ENCODE results near the gene CHST8. TPM values are rescaled to one million over a fixed set of nuclear protein-coding genes. Genes with fewer than 3 reads are reported as not detected.

The CHST8 gene
- total RNA-seq, 1 donor, result not detected

GRCh38 chr19:33772858-33773180 lies 151.1 kb downstream of the CHST8 start:
- no peak overlapping the region for H3K4me3 ChIP-seq (ENCODE audit: insufficient read depth, low read length)
- peaks cover 14% of the 10 kb centered on the region for H3K27me3 ChIP-seq (ENCODE audit: insufficient read depth, low read length)
- no peaks in the 10 kb centered on the region for H3K9me3 ChIP-seq (ENCODE audit: low read depth, low read length)
- peak; percentile 77 for DNase-seq (ENCODE audit: insufficient read length, low spot score, missing footprints)
- peaks cover 5% of the 10 kb centered on the region for H4K20me1 ChIP-seq (ENCODE audit: insufficient read depth, low read length)
- H3K27ac ChIP-seq (ENCODE audit: low read depth, low read length), result no peak overlapping the region
- no peak overlapping the region for H2AFZ ChIP-seq (ENCODE audit: low read length)
- no peaks in the 10 kb centered on the region for H3K4me1 ChIP-seq (ENCODE audit: insufficient read depth, low read length)
- H3K36me3 ChIP-seq (ENCODE audit: insufficient read depth, low read length), result no peaks in the 10 kb centered on the region
- no peak overlapping the region for H3K4me2 ChIP-seq (ENCODE audit: insufficient read depth, low read length)
- no peaks in the 10 kb centered on the region for H3K79me2 ChIP-seq (ENCODE audit: insufficient read depth, low read length)
- TF ChIP-seq CTCF (IDR thresholded peaks at IDR 0.05; ENCODE audit: extremely low read depth, low read depth, low read length), result no peak

GRCh38 chr19:33773704-33774624 lies 152.2 kb downstream of the CHST8 start:
- Histone ChIP-seq H3K27me3 (ENCODE audit: insufficient read depth, low read length) (peaks cover 21% of the 10 kb centered on the region), H2AFZ (ENCODE audit: low read length) (no peak overlapping the region), H3K4me3 (ENCODE audit: insufficient read depth, low read length) (no peak overlapping the region), H3K79me2 (ENCODE audit: insufficient read depth, low read length) (no peaks in the 10 kb centered on the region), H3K27ac (ENCODE audit: low read depth, low read length) (no peak overlapping the region), H3K4me2 (ENCODE audit: insufficient read depth, low read length) (no peak overlapping the region), H3K4me1 (ENCODE audit: insufficient read depth, low read length) (peaks cover 3% of the 10 kb centered on the region), H4K20me1 (ENCODE audit: insufficient read depth, low read length) (peaks cover 5% of the 10 kb centered on the region), H3K36me3 (ENCODE audit: insufficient read depth, low read length) (no peaks in the 10 kb centered on the region), H3K9me3 (ENCODE audit: low read depth, low read length) (no peaks in the 10 kb centered on the region)
- DNase-seq (ENCODE audit: insufficient read length, low spot score, missing footprints), result peak; percentile 85
- no peak for TF ChIP-seq CTCF (IDR thresholded peaks at IDR 0.05; ENCODE audit: extremely low read depth, low read depth, low read length)

- Histone ChIP-seq H3K36me3 (ENCODE audit: insufficient read depth, low read length) (no peaks in the 10 kb centered on the region), H3K9me3 (ENCODE audit: low read depth, low read length) (no peaks in the 10 kb centered on the region), H2AFZ (ENCODE audit: low read length) (no peak overlapping the region), H3K79me2 (ENCODE audit: insufficient read depth, low read length) (no peaks in the 10 kb centered on the region), H3K4me3 (ENCODE audit: insufficient read depth, low read length) (no peak overlapping the region), H3K27me3 (ENCODE audit: insufficient read depth, low read length) (peaks cover 19% of the 10 kb centered on the region), H3K4me1 (ENCODE audit: insufficient read depth, low read length) (peaks cover 3% of the 10 kb centered on the region), H4K20me1 (ENCODE audit: insufficient read depth, low read length) (peaks cover 5% of the 10 kb centered on the region), H3K4me2 (ENCODE audit: insufficient read depth, low read length) (no peak overlapping the region), H3K27ac (ENCODE audit: low read depth, low read length) (no peak overlapping the region)
- no peak for TF ChIP-seq CTCF (IDR thresholded peaks at IDR 0.05; ENCODE audit: extremely low read depth, low read depth, low read length)
- peak; percentile 62 for DNase-seq (ENCODE audit: insufficient read length, low spot score, missing footprints)
These were observed 153.0 kb downstream of the CHST8 start for GRCh38 chr19:33774751-33775150.

- peaks cover 8% of the 10 kb centered on the region for H3K4me1 ChIP-seq (ENCODE audit: insufficient read depth, low read length)
- peak; percentile 69 for DNase-seq (ENCODE audit: insufficient read length, low spot score, missing footprints)
- no peak overlapping the region for H3K4me2 ChIP-seq (ENCODE audit: insufficient read depth, low read length)
- H3K27me3 ChIP-seq (ENCODE audit: insufficient read depth, low read length), result peaks cover 16% of the 10 kb centered on the region
- H3K27ac ChIP-seq (ENCODE audit: low read depth, low read length), result no peak overlapping the region
- no peak overlapping the region for H2AFZ ChIP-seq (ENCODE audit: low read length)
- H3K79me2 ChIP-seq (ENCODE audit: insufficient read depth, low read length), result no peaks in the 10 kb centered on the region
- no peaks in the 10 kb centered on the region for H3K36me3 ChIP-seq (ENCODE audit: insufficient read depth, low read length)
- no peak for TF ChIP-seq CTCF (IDR thresholded peaks at IDR 0.05; ENCODE audit: extremely low read depth, low read depth, low read length)
- no peaks in the 10 kb centered on the region for H3K9me3 ChIP-seq (ENCODE audit: low read depth, low read length)
- no peak overlapping the region for H3K4me3 ChIP-seq (ENCODE audit: insufficient read depth, low read length)
- H4K20me1 ChIP-seq (ENCODE audit: insufficient read depth, low read length), result peaks cover 5% of the 10 kb centered on the region
These were observed 154.2 kb downstream of the CHST8 start for GRCh38 chr19:33775731-33776487.

Measured in osteoblast (primary cell).